OCI-LY3 (cell line): ENCODE measurements around the gene MTFR2.

ENCODE experiments used
- CTCF ChIP-seq: fragments of 200-600, 300-600 bp; sonication (generic); IDR thresholded peaks from 2 replicates; pipeline ENCODE4 v1.5.1; 2014; ENCODE audit warnings: antibody characterized with exemption, low read length, low read depth
- EZH2phosphoT487 ChIP-seq: fragments of 200-600 bp; shearing (Covaris generic); IDR thresholded peaks from 2 replicates; pipeline ENCODE4 v1.6.1; 2018; ENCODE audit warnings: antibody characterized with exemption, mixed run types, low read depth

- no peak for TF ChIP-seq CTCF
- no peak for TF ChIP-seq EZH2phosphoT487
Measured at GRCh38 chr6:136284909-136285308, 34.8 kb upstream of the MTFR2 start.
